Smooth muscle cell (in vitro differentiated cells): ENCODE results near the gene FOXF2. TPM values are rescaled to one million over a fixed set of nuclear protein-coding genes. Genes with fewer than 3 reads are reported as not detected.

Experiments used
- DNase-seq: peaks from one replicate; lab custom pipeline; 2025; ENCODE audit not compliant: unreplicated experiment; lab: John Stamatoyannopoulos, UW
- H2AFZ ChIP-seq: fragments of 200-600 bp; sonication (generic); 2 replicates; pipeline ENCODE4 v1.6.0; 2016; ENCODE audit warnings: antibody characterized with exemption, low read depth, mild to moderate bottlenecking
- H3F3A ChIP-seq: fragments of 200-600 bp; sonication (generic); 2 replicates; pipeline ENCODE4 v1.6.0; 2017; ENCODE audit warnings: antibody characterized with exemption, low read depth
- H3K27ac ChIP-seq: fragments of 200-600 bp; sonication (generic); 2 replicates; pipeline ENCODE4 v1.5.1; 2016; ENCODE audit warnings: low read depth, mild to moderate bottlenecking
- H3K27me3 ChIP-seq: fragments of 200-600 bp; sonication (generic); 2 replicates; pipeline ENCODE4 v1.6.1; 2016; ENCODE audit warnings: low read depth, mild to moderate bottlenecking
- H3K36me3 ChIP-seq: fragments of 200-600 bp; sonication (generic); 2 replicates; pipeline ENCODE4 v1.5.1; 2016; ENCODE audit warnings: low read depth
- H3K4me1 ChIP-seq: fragments of 200-600 bp; sonication (generic); 2 replicates; pipeline ENCODE4 v1.5.1; 2016; ENCODE audit warnings: low read depth
- H3K4me2 ChIP-seq: fragments of 200-600 bp; sonication (generic); 2 replicates; pipeline ENCODE4 v1.6.0; 2016; ENCODE audit warnings: mild to moderate bottlenecking
- H3K4me3 ChIP-seq: fragments of 200-600 bp; sonication (generic); 2 replicates; pipeline ENCODE4 v1.5.1; 2016; ENCODE audit warnings: mild to moderate bottlenecking
- H3K79me2 ChIP-seq: fragments of 200-600 bp; sonication (generic); 2 replicates; pipeline ENCODE4 v1.6.0; 2016; ENCODE audit warnings: low read depth, mild to moderate bottlenecking
- H3K9ac ChIP-seq: fragments of 200-600 bp; sonication (generic); 2 replicates; pipeline ENCODE4 v1.6.0; 2016; ENCODE audit warnings: low read depth
- H3K9me3 ChIP-seq: fragments of 200-600 bp; sonication (generic); replicated peaks from 2 replicates; pipeline ENCODE4 v1.5.1; 2016; ENCODE audit warnings: low read depth
- H4K20me1 ChIP-seq: fragments of 200-600 bp; sonication (generic); 2 replicates; pipeline ENCODE4 v1.6.0; 2016; ENCODE audit warnings: low read depth
- WGBS: methylation state at CpG from one replicate; pipeline ENCODE4 v1.1.7; 2016; ENCODE audit warnings: low lambda C conversion rate; 5-methylcytosine and 5-hydroxymethylcytosine counted together
- polyA plus RNA-seq: library from polyadenylated mRNA; unstranded; fragments of >200 nt; fragmentation: Nextera tagmentation; extraction: Ambion mirVana; gene quantifications from 2 replicates; pipeline ENCODE4 v1.2.1, GENCODE V29; 2016
- total RNA-seq: library from RNA; depleted of rRNA; stranded (reverse); fragments of >200 nt; gene quantifications from 2 replicates; pipeline ENCODE4 v1.2.3, GENCODE V29; 2014
- TF ChIP-seq, protein P1 (sequence below): fragments of 200-600 bp; sonication (generic); IDR thresholded peaks from 2 replicates; pipeline ENCODE4 v1.5.1; 2017; ENCODE audit warnings: borderline replicate concordance, mild to moderate bottlenecking, antibody characterized with exemption; ENCODE audit not compliant: insufficient read depth, poor library complexity, severe bottlenecking

FOXF2 gene
- total and polyA plus RNA-seq, 2 experiments from 2014 or later: 3.5 to 4.8 TPM

DNA sequence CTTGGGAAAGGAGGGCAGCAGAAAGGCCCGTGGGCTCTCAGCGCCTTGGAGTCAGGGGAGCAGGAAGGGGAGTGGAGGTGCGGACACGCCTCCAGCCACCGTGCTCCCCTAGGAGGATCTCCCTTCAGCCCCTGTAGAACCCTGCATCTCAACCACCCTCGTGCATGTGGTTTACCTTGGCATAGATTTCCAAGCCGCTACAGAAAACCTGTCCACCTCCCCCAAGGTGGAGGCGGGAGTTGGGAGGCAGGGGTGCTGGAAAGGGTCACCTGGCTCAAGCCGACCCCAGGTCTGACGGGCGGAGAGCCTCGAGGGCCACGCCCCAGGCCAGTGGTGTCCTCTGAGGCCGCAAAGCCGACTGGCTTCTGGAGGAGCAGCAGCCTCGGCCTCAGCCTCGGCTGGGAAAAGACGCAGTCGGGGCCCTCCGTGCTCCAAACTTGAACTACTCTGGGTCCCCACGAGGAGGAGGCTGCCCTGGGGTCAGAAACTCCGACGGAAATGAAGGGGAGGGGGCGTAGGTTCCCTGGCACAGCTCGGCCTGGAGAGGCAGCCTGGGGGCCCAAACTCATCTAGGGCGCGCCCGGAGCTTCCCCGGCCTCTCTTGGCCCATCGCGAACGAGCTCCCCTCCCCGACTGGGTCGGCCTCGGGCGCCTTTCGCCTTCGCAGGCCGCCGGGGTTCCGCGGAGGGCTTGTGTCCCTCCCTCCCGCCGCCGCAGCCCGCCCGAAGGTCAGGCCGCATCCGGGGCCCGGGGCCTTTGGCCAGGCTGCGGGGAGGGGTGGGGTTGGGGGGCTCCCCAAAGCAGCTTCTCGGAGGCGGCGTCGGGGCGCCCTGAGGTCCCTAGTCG is 6.3 kb upstream of the FOXF2 start:
- H2AFZ ChIP-seq: no peak overlapping the region
- H3K9me3 ChIP-seq: no peaks in the 10 kb centered on the region
- H3K9ac ChIP-seq: no peak overlapping the region
- H3K36me3 ChIP-seq: no peaks in the 10 kb centered on the region
- peak overlapping the region; percentile 26 for H3K4me3 ChIP-seq
- H4K20me1 ChIP-seq: no peaks in the 10 kb centered on the region
- peaks cover 100% of the 10 kb centered on the region for H3K27me3 ChIP-seq
- WGBS: 6% methylated on average over 34 of the region's 57 CpGs
- H3K79me2 ChIP-seq: no peaks in the 10 kb centered on the region
- DNase-seq: no peak
- H3K4me1 ChIP-seq: peaks cover 23% of the 10 kb centered on the region
- peaks cover 3% of the 10 kb centered on the region for H3F3A ChIP-seq
- no peak overlapping the region for H3K27ac ChIP-seq
- H3K4me2 ChIP-seq: peak overlapping the region; percentile 71
- TF ChIP-seq, protein P1, sequence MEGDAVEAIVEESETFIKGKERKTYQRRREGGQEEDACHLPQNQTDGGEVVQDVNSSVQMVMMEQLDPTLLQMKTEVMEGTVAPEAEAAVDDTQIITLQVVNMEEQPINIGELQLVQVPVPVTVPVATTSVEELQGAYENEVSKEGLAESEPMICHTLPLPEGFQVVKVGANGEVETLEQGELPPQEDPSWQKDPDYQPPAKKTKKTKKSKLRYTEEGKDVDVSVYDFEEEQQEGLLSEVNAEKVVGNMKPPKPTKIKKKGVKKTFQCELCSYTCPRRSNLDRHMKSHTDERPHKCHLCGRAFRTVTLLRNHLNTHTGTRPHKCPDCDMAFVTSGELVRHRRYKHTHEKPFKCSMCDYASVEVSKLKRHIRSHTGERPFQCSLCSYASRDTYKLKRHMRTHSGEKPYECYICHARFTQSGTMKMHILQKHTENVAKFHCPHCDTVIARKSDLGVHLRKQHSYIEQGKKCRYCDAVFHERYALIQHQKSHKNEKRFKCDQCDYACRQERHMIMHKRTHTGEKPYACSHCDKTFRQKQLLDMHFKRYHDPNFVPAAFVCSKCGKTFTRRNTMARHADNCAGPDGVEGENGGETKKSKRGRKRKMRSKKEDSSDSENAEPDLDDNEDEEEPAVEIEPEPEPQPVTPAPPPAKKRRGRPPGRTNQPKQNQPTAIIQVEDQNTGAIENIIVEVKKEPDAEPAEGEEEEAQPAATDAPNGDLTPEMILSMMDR: no peak

DNA sequence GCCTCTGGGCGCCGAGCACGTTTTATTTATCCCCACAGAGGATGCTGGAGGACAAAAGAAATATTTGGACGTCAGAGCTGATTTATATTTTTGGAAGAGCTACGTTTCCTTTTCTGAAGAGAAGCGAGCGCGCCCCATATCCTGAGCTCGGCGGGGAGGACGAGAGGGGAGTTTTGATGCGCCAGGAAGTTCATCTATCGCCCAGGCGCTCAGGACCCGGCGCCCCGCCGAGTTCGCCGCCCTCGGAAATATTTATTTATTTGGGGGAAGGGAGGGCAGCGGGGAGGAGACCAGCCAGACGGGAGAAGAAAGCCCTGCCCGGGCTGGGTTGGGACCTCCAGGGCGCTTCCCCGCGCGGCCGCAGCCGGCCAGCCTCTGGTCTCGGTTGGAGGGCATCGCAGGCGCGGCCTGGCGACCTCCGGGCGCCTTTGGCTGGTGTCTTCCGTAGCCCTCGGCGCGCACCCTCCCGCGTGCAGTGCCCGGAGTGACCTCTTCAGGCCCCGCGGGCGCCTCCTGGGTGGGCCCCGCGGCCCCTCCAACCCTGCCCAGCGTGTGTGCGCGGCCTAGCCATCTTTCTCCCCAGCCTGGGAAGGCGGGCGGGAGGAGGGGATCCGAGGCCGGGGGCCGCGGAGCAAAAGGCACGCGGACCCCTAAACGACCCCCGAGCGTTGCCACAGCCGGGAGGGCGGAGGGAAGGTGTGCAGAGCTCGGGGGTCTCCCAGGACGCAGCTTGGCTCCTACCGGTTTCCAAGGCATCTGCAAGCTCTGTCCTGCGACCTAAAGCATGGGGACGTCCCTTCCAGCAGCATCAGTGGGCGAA is 5.4 kb upstream of the FOXF2 start:
- peaks cover 100% of the 10 kb centered on the region for H3K27me3 ChIP-seq
- no peak for DNase-seq

DNA sequence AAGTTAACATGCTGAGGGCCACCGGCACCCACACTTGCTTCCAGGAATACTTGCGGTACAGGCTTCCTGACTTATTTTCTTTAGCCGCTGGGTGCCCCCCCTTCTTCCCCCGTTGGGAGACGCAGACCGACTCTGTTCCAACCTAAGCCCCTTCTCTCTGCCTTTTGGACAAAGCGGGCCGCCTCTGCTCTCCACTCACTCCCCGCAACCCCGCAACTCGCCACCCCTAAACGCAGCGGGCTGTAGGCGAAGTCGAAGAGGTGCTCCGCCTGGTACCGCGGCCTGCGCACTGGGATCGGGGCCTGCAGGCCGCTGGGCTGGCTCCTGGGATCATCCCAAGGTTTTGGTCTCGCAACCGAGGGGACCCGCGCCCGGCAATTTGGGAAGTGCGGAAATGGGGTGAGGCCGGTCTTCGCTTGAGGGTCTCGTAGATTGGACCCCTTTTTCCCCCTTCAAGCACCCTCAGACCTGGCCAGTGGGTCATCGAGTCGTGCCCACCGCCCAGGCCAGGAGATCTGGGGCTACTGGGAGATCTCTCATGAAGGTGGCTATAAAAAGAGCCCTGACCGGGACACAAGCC is 4.7 kb upstream of the FOXF2 start:
- TF ChIP-seq, protein P1: no peak
- DNase-seq: no peak
- Histone ChIP-seq H2AFZ (no peak overlapping the region), H3K36me3 (no peaks in the 10 kb centered on the region), H3K4me1 (peaks cover 22% of the 10 kb centered on the region), H3K9ac (no peak overlapping the region), H3K9me3 (no peaks in the 10 kb centered on the region), H3K4me3 (no peak overlapping the region), H4K20me1 (no peaks in the 10 kb centered on the region), H3K4me2 (peak overlapping the region; percentile 71), H3F3A (peaks cover 3% of the 10 kb centered on the region), H3K27ac (no peak overlapping the region), H3K79me2 (no peaks in the 10 kb centered on the region), H3K27me3 (peaks cover 97% of the 10 kb centered on the region)
- 10% methylated on average over 34 of the region's 34 CpGs for WGBS

More for the DNA sequence above, 5.4 kb upstream of the FOXF2 start:
- Histone ChIP-seq H3K79me2 (no peaks in the 10 kb centered on the region), H3K9me3 (no peaks in the 10 kb centered on the region), H3F3A (peaks cover 3% of the 10 kb centered on the region), H3K4me1 (peaks cover 22% of the 10 kb centered on the region), H2AFZ (no peak overlapping the region), H4K20me1 (no peaks in the 10 kb centered on the region), H3K27ac (no peak overlapping the region), H3K36me3 (no peaks in the 10 kb centered on the region), H3K9ac (no peak overlapping the region), H3K4me3 (peak overlapping the region; percentile 26), H3K4me2 (peak overlapping the region; percentile 71)
- TF ChIP-seq, protein P1: no peak
- 5% methylated on average over 60 of the region's 71 CpGs for WGBS
